Keratinocyte (primary cell): Measurements from ENCODE around the gene MOB3B. TPM values are rescaled to one million over a fixed set of nuclear protein-coding genes. Genes with fewer than 3 reads are reported as not detected.
A peak's percentile ranks its signal among the peaks of the same experiment; 100 is the strongest.

Experiments
- DNase-seq: peaks from one replicate; pipeline ENCODE4 v3.0.0-alpha.2; 2011; ENCODE audit warnings: low read depth, missing footprints, low spot score
- FAIRE-seq: peaks from 2 replicates; lab custom pipeline; 2011; peaks lifted over from hg19 to GRCh38; lab: Jason Lieb, UNC
- H2AFZ ChIP-seq: 2 replicates; pipeline ENCODE4 v1.6.0; 2012; ENCODE audit warnings: low read length, control low read depth, inconsistent platforms; ENCODE audit not compliant: control insufficient read depth
- H3K27ac ChIP-seq: 2 replicates; pipeline ENCODE4 v1.5.1; 2011; ENCODE audit warnings: low read length; ENCODE audit not compliant: control insufficient read depth, insufficient read depth
- H3K27me3 ChIP-seq: 3 replicates; pipeline ENCODE4 v1.6.0; 2011; ENCODE audit warnings: low read length; ENCODE audit not compliant: control insufficient read depth, insufficient read depth; ENCODE audit errors: extremely low read depth
- H3K36me3 ChIP-seq, 2 experiments: 2 replicates in 1 of 2; 3 replicates in 1 of 2; pipeline ENCODE4 v1.5.1; 2011; ENCODE audit warnings: low read length in 2 of 2, mild to moderate bottlenecking in 1 of 2; ENCODE audit not compliant: control insufficient read depth in 2 of 2, insufficient read depth in 2 of 2; ENCODE audit errors: extremely low read depth in 1 of 2
- H3K4me1 ChIP-seq: 3 replicates; pipeline ENCODE4 v1.5.1; 2011; ENCODE audit warnings: low read length; ENCODE audit not compliant: control insufficient read depth, insufficient read depth; ENCODE audit errors: extremely low read depth
- H3K4me2 ChIP-seq: 3 replicates; pipeline ENCODE4 v1.6.0; 2011; ENCODE audit warnings: low read depth, low read length; ENCODE audit not compliant: control insufficient read depth, insufficient read depth; ENCODE audit errors: extremely low read depth
- H3K4me3 ChIP-seq, 3 experiments: fragments of 200-600 bp in 1 of 3; sonication (generic) in 1 of 3; 2 replicates in 2 of 3; 3 replicates in 1 of 3; pipeline ENCODE4 v1.5.1; 2011 to 2016; ENCODE audit warnings: low read length in 3 of 3, mild to moderate bottlenecking in 3 of 3, control low read depth in 2 of 3, inconsistent platforms in 1 of 3, low read depth in 1 of 3, mixed read lengths in 1 of 3, mixed run types in 1 of 3, moderate library complexity in 1 of 3; ENCODE audit not compliant: control insufficient read depth in 2 of 3, insufficient read depth in 2 of 3; ENCODE audit errors: extremely low read depth in 1 of 3
- H3K79me2 ChIP-seq: 2 replicates; pipeline ENCODE4 v1.6.0; 2012; ENCODE audit warnings: low read length; ENCODE audit not compliant: control insufficient read depth, insufficient read depth
- H3K9ac ChIP-seq: 3 replicates; pipeline ENCODE4 v1.6.0; 2011; ENCODE audit warnings: low read length; ENCODE audit not compliant: control insufficient read depth, insufficient read depth; ENCODE audit errors: extremely low read depth
- H3K9me1 ChIP-seq: 3 replicates; pipeline ENCODE4 v1.6.0; 2011; ENCODE audit warnings: low read length; ENCODE audit not compliant: control insufficient read depth, insufficient read depth; ENCODE audit errors: extremely low read depth
- H3K9me3 ChIP-seq: 2 replicates; pipeline ENCODE4 v1.5.1; 2012; ENCODE audit warnings: low read depth, low read length; ENCODE audit not compliant: control insufficient read depth
- H4K20me1 ChIP-seq: 3 replicates; pipeline ENCODE4 v1.6.0; 2011; ENCODE audit warnings: low read length; ENCODE audit not compliant: control insufficient read depth, insufficient read depth; ENCODE audit errors: extremely low read depth
- EZH2 ChIP-seq: IDR thresholded peaks from one replicate; pipeline ENCODE4 v1.6.1; 2012; ENCODE audit warnings: inconsistent platforms, mild to moderate bottlenecking, low read length, moderate library complexity
- dilution Hi-C: fragments of 300-500 bp; cut with MboI; formaldehyde crosslinking; loops from one replicate; pipeline ENCODE4 v1.7.0; 2020; ENCODE audit warnings: low sequenced_read_pairs; ENCODE audit not compliant: extremely low pct_ligation_motif_present
- polyA plus RNA-seq, 5 experiments: library from polyadenylated mRNA; depleted of rRNA in 3 of 5; stranded (reverse) in 3 of 5; stranded (forward) in 1 of 5; unstranded in 1 of 5; fragments of >200 nt; gene quantifications; 1 replicate in 1 of 5; 2 replicates in 3 of 5; 3 replicates in 1 of 5; pipeline versions ENCODE4 v1.2.1 to v1.2.3, GENCODE V29; 2011 to 2012; ENCODE audit warnings: missing spikeins in 2 of 5, low read depth in 1 of 5, low replicate concordance in 1 of 5
- TF ChIP-seq, protein P1 (sequence below), 3 experiments: IDR thresholded peaks in 1 of 3; conservative IDR thresholded peaks in 1 of 3; optimal IDR thresholded peaks in 1 of 3; 2 replicates in 2 of 3; 3 replicates in 1 of 3; pipeline versions ENCODE3 to v1.5.1; 2011; ENCODE audit warnings: low read length in 3 of 3, mild to moderate bottlenecking in 3 of 3, moderate library complexity in 2 of 3, control low read depth in 1 of 3, inconsistent platforms in 1 of 3; ENCODE audit not compliant: insufficient read depth in 2 of 3; ENCODE audit errors: extremely low read depth in 1 of 3

Gene MOB3B
- polyA plus RNA-seq, 1 donor (not counting 4 experiments of a cell fraction or from before 2014, with no cell fraction given), result 35.3 TPM

GRCh38 chr9:27539479-27540441 lies 10.1 kb upstream of the MOB3B start:
- no peak overlapping the region for H3K27ac ChIP-seq
- FAIRE-seq (peak; percentile 53), DNase-seq (no peak)
- H3K27me3 ChIP-seq, result no peaks in the 10 kb centered on the region
- no peak overlapping the region for H3K9ac ChIP-seq
- no peaks in the 10 kb centered on the region for H3K79me2 ChIP-seq
- no peaks in the 10 kb centered on the region for H3K9me1 ChIP-seq
- H2AFZ ChIP-seq, result no peak overlapping the region
- dilution Hi-C loops, result loop anchor here (25.0 kb wide), 1 partner anchor 202 kb away; no protein-coding TSS in a partner anchor
- no peak overlapping the region for H3K4me3 ChIP-seq
- no peak for TF ChIP-seq EZH2
- TF ChIP-seq, protein P1, sequence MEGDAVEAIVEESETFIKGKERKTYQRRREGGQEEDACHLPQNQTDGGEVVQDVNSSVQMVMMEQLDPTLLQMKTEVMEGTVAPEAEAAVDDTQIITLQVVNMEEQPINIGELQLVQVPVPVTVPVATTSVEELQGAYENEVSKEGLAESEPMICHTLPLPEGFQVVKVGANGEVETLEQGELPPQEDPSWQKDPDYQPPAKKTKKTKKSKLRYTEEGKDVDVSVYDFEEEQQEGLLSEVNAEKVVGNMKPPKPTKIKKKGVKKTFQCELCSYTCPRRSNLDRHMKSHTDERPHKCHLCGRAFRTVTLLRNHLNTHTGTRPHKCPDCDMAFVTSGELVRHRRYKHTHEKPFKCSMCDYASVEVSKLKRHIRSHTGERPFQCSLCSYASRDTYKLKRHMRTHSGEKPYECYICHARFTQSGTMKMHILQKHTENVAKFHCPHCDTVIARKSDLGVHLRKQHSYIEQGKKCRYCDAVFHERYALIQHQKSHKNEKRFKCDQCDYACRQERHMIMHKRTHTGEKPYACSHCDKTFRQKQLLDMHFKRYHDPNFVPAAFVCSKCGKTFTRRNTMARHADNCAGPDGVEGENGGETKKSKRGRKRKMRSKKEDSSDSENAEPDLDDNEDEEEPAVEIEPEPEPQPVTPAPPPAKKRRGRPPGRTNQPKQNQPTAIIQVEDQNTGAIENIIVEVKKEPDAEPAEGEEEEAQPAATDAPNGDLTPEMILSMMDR (optimal IDR thresholded peaks at IDR 0.05 in 1 of 3, IDR thresholded peaks at IDR 0.05 in 1 of 3, conservative IDR thresholded peaks at IDR 0.05 in 1 of 3; ENCODE audit: extremely low read depth in 1 of 3, insufficient read depth in 2 of 3, low read length in 3 of 3), result no peak
- no peaks in the 10 kb centered on the region for H3K9me3 ChIP-seq
- H3K4me2 ChIP-seq, result peak overlapping the region; percentile 54
- peaks cover 9% of the 10 kb centered on the region for H3K4me1 ChIP-seq
- H4K20me1 ChIP-seq, result no peaks in the 10 kb centered on the region
- H3K36me3 ChIP-seq, result no peaks in the 10 kb centered on the region

GRCh38 chr9:27538647-27539046 lies 9.0 kb upstream of the MOB3B start:
- H3K9me1 ChIP-seq, result no peaks in the 10 kb centered on the region
- no peaks in the 10 kb centered on the region for H3K9me3 ChIP-seq
- dilution Hi-C loops, result loop anchor here (25.0 kb wide), 1 partner anchor 201 kb away; no protein-coding TSS in a partner anchor
- no peak overlapping the region for H3K27ac ChIP-seq
- no peak for TF ChIP-seq EZH2
- TF ChIP-seq, protein P1 (optimal IDR thresholded peaks at IDR 0.05 in 1 of 3, IDR thresholded peaks at IDR 0.05 in 1 of 3, conservative IDR thresholded peaks at IDR 0.05 in 1 of 3; ENCODE audit: extremely low read depth in 1 of 3, insufficient read depth in 2 of 3, low read length in 3 of 3), result no peak
- no peak overlapping the region for H3K4me2 ChIP-seq
- H3K27me3 ChIP-seq, result no peaks in the 10 kb centered on the region
- no peak for FAIRE-seq
- H4K20me1 ChIP-seq, result no peaks in the 10 kb centered on the region
- no peak overlapping the region for H3K4me3 ChIP-seq
- H3K9ac ChIP-seq, result no peak overlapping the region
- H3K4me1 ChIP-seq, result peaks cover 9% of the 10 kb centered on the region
- H3K79me2 ChIP-seq, result no peaks in the 10 kb centered on the region
- no peak for DNase-seq
- no peaks in the 10 kb centered on the region for H3K36me3 ChIP-seq
- H2AFZ ChIP-seq, result no peak overlapping the region
